Fibroblast of the aortic adventitia (primary cell): ENCODE results near the gene USP24. TPM values are rescaled to one million over a fixed set of nuclear protein-coding genes. Genes with fewer than 3 reads are reported as not detected.
A peak's percentile ranks its signal among the peaks of the same experiment; 100 is the strongest.

Experiments
- DNase-seq: peaks from one replicate; pipeline ENCODE4 v3.0.0-alpha.2; 2010; ENCODE audit warnings: low read depth
- H3K4me3 ChIP-seq: 2 replicates; pipeline ENCODE4 v1.5.1; 2011; ENCODE audit warnings: low read depth, mild to moderate bottlenecking, control low read depth, low read length, moderate library complexity
- total RNA-seq: library from RNA; depleted of rRNA; stranded (reverse); fragments of >200 nt; gene quantifications from 2 replicates; pipeline ENCODE4 v1.2.3, GENCODE V29; 2012; ENCODE audit warnings: low replicate concordance
- TF ChIP-seq, protein P1 (sequence below): IDR thresholded peaks from 2 replicates; pipeline ENCODE4 v1.5.1; 2011; ENCODE audit warnings: mild to moderate bottlenecking, low read length, control low read depth, inconsistent platforms; ENCODE audit not compliant: insufficient read depth

Gene USP24
- total RNA-seq, 1 donor, result 44.8 TPM

- peak; percentile 49 for DNase-seq
- no peak overlapping the region for H3K4me3 ChIP-seq
- TF ChIP-seq, protein P1, sequence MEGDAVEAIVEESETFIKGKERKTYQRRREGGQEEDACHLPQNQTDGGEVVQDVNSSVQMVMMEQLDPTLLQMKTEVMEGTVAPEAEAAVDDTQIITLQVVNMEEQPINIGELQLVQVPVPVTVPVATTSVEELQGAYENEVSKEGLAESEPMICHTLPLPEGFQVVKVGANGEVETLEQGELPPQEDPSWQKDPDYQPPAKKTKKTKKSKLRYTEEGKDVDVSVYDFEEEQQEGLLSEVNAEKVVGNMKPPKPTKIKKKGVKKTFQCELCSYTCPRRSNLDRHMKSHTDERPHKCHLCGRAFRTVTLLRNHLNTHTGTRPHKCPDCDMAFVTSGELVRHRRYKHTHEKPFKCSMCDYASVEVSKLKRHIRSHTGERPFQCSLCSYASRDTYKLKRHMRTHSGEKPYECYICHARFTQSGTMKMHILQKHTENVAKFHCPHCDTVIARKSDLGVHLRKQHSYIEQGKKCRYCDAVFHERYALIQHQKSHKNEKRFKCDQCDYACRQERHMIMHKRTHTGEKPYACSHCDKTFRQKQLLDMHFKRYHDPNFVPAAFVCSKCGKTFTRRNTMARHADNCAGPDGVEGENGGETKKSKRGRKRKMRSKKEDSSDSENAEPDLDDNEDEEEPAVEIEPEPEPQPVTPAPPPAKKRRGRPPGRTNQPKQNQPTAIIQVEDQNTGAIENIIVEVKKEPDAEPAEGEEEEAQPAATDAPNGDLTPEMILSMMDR, result peak; percentile 49
Observed at GRCh38 chr1:55071477-55071876, 143.7 kb downstream of the USP24 start.

GRCh38 chr1:55070293-55071164 lies 144.6 kb downstream of the USP24 start:
- no peak for DNase-seq
- H3K4me3 ChIP-seq, result no peak overlapping the region
- TF ChIP-seq, protein P1, result no peak

GRCh38 chr1:55069280-55069679 lies 145.9 kb downstream of the USP24 start:
- TF ChIP-seq, protein P1, result no peak
- H3K4me3 ChIP-seq, result no peak overlapping the region
- no peak for DNase-seq

GRCh38 chr1:55068638-55069037 lies 146.5 kb downstream of the USP24 start:
- TF ChIP-seq, protein P1, result no peak
- no peak overlapping the region for H3K4me3 ChIP-seq
- no peak for DNase-seq

DNA sequence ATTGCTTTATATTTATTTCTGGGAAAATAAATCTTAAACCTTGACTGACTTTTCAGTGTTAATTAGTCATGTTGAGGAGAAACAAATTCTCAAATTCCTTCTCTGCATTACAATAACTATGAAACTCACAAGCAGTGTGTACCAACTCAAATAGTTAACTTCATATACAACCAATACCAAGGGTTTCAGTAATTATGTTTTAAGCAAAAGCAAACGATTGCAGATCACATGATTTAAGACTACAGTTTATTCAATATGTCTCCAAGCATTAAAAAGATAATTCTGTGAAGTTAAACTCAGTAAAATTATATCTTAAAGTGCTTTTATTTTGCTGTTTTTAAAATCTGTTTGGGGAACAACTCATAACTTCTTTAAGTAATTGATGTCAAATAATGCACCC lies 147.2 kb downstream of the USP24 start:
- H3K4me3 ChIP-seq, result no peak overlapping the region
- no peak for DNase-seq
- TF ChIP-seq, protein P1, result no peak

GRCh38 chr1:55067022-55067778 lies 148.0 kb downstream of the USP24 start:
- DNase-seq, result no peak
- TF ChIP-seq, protein P1, result no peak
- H3K4me3 ChIP-seq, result no peak overlapping the region
